Heart right ventricle (tissue), 16 donors: ENCODE results near the gene PRRT1B. TPM values are rescaled to one million over a fixed set of nuclear protein-coding genes. Genes with fewer than 3 reads are reported as not detected.

Experiments
- ATAC-seq, 8 donors: fragments of 200-7000 bp; cut with Tn5 transposase; one replicate each; pipeline ENCODE4 v1.9.1; 2020; ENCODE audit warnings: mild to moderate bottlenecking in 8 of 8, moderate library complexity in 8 of 8, moderate number of reproducible peaks in 1 of 8
- DNase-seq, 2 donors: peaks; one replicate each; pipeline ENCODE4 v3.0.0-alpha.2; 2020
- H3K27ac ChIP-seq, 10 donors: fragments of 200-600 bp; sonication (generic) in 2 of 10; one replicate each; pipeline versions ENCODE4 v1.5.0 to v1.8.0; 2020 to 2022; ENCODE audit warnings: mild to moderate bottlenecking in 3 of 10
- H3K27me3 ChIP-seq, 7 donors: fragments of 200-600 bp; one replicate each; pipeline ENCODE4 v1.8.0; 2021 to 2022; ENCODE audit warnings: mild to moderate bottlenecking in 2 of 7
- H3K36me3 ChIP-seq, 9 donors: fragments of 200-600 bp; sonication (generic) in 1 of 9; one replicate each; pipeline versions ENCODE4 v1.5.0 to v1.8.0; 2020 to 2022; ENCODE audit warnings: mild to moderate bottlenecking in 2 of 9
- H3K4me1 ChIP-seq, 9 donors: fragments of 200-600 bp; sonication (generic) in 1 of 9; one replicate each; pipeline versions ENCODE4 v1.5.0 to v1.8.0; 2020 to 2022; ENCODE audit warnings: mild to moderate bottlenecking in 4 of 9
- H3K4me3 ChIP-seq, 10 donors: fragments of 200-600 bp; sonication (generic) in 2 of 10; one replicate each; pipeline versions ENCODE4 v1.5.0 to v1.8.0; 2020 to 2022; ENCODE audit warnings: mild to moderate bottlenecking in 7 of 10, moderate library complexity in 2 of 10
- H3K9me3 ChIP-seq, 11 donors: fragments of 200-600 bp in 10 of 11; sonication (generic) in 2 of 11; one replicate each; pipeline versions ENCODE4 v1.5.0 to v1.8.0; 2013 to 2022; ENCODE audit warnings: mild to moderate bottlenecking in 2 of 11, control low read depth in 1 of 11, moderate library complexity in 1 of 11
- CTCF ChIP-seq, 9 donors: fragments of 200-600 bp; sonication (generic) in 2 of 9; IDR thresholded peaks; one replicate each; pipeline versions ENCODE4 v1.5.0 to v1.8.0; 2021 to 2022; ENCODE audit warnings: antibody characterized with exemption in 9 of 9, mild to moderate bottlenecking in 5 of 9, moderate library complexity in 1 of 9
- WGBS, 2 donors: extraction: QIAGEN DNeasy Blood & Tissue Kit; methylation state at CpG; one replicate each; pipeline ENCODE4 v1.1.7; 2013; ENCODE audit warnings: inconsistent platforms in 1 of 2; 5-methylcytosine and 5-hydroxymethylcytosine counted together
- intact Hi-C, 10 donors: fragments of 100-400 bp; cut with DNase I; formaldehyde crosslinking; loops; one replicate each; pipeline versions ENCODE4 v1.11.1 to v1.14.2; 2022
- polyA plus RNA-seq, 2 donors: library from polyadenylated mRNA; stranded (reverse); fragments of 200-250 nt; gene quantifications; one replicate each; pipeline ENCODE4 v1.2.3, GENCODE V29; 2013
- total RNA-seq, 10 donors: library from RNA; stranded (reverse); fragmentation: NEBNext Ultra II Directional in 3 of 10; extraction: Animal tissue kit (Norgen Biotek cat#: 25700) in 3 of 10; gene quantifications; one replicate each; pipeline versions ENCODE4 v1.2.1 to v1.2.4, GENCODE V29; 2021 to 2023
- donor health status: Arrhythmogenic right ventricular cardiomyopathy.
- donor health status: ischemic (EF 13 %, LVEDD 7.1; RV severe dilation, severe dysfunction).
- donor health status: healthy with polysubstance abuse.
- donor health status: DM: no; HTN: yes; CAD: no.
- donor health status: DM: no; HTN: no; CAD: no.
- donor health status: ischemic (EF 25% LVEDD 6.9; RV normal size, moderate dysfunction).
- donor health status: ischemic (EF 25% LVEDD 5.7; RV mildly dilated, moderate dysfunction).
- donor health status: healthy.
- donor health status: DM: yes; HTN: yes; CAD: no.
- donor health status: Ischemic cardiomyopathy.
- donor health status: ischemic (EF 35%, LVEDD 5.7; RV mildly dilated, moderate dysfunction).
- donor health status: nonischemic (EF 11% LVEDD 7.7; RV severe dilation, severe dysfunction).
- donor health status: DM: yes; HTN: yes; CAD: no.
- donor health status: PGD.
- donor health status: ischemic (EF 29% LVEDD 5.4; RV normal size, mild dysfunction).
- donor health status: nonischemic (EF 23%, LVEDD 6.1; RV moderate dilation, normal function).

PRRT1B gene
- total and polyA plus RNA-seq, 12 donors: not detected

GRCh38 chr9:131597246-131597645 lies 51.9 kb downstream of the PRRT1B start:
- intact Hi-C loops: no loop called here
- peak overlapping the region in 1 of 10 donors; percentile 85 for H3K27ac ChIP-seq
- no peaks in the 10 kb centered on the region for H3K27me3 ChIP-seq
- peaks cover 3 to 100% (median 60%) of the 10 kb centered on the region in 9 donors for H3K36me3 ChIP-seq
- no peak overlapping the region for H3K4me3 ChIP-seq
- DNase-seq (no peak), ATAC-seq (no peak)
- peaks cover 0 to 49% (median 0%) of the 10 kb centered on the region in 9 donors for H3K4me1 ChIP-seq
- H3K9me3 ChIP-seq: no peaks in the 10 kb centered on the region
- no peak for TF ChIP-seq CTCF (IDR thresholded peaks at IDR 0.05)
- WGBS, 2 donors: 93 to 97% methylated on average over 7 of the region's 7 CpGs

- peak in 7 of 8 donors; percentile 3 to 64 (median 31) for ATAC-seq
- intact Hi-C loops: no loop called here
- peaks cover 3 to 100% (median 62%) of the 10 kb centered on the region in 9 donors for H3K36me3 ChIP-seq
These were observed 52.8 kb downstream of the PRRT1B start for GRCh38 chr9:131598121-131598520.

GRCh38 chr9:131601683-131602181 lies 56.4 kb downstream of the PRRT1B start:
- Histone ChIP-seq H3K36me3 (peaks cover 0 to 100% (median 50%) of the 10 kb centered on the region in 9 donors), H3K27me3 (no peaks in the 10 kb centered on the region), H3K27ac (no peak overlapping the region), H3K4me1 (peaks cover 8 to 38% (median 27%) of the 10 kb centered on the region in 9 donors), H3K9me3 (no peaks in the 10 kb centered on the region), H3K4me3 (no peak overlapping the region)
- 90 to 91% methylated on average over 14 of the region's 14 CpGs for WGBS, 2 donors
- intact Hi-C loops: no loop called here
- ATAC-seq (no peak), DNase-seq (no peak)
- TF ChIP-seq CTCF (IDR thresholded peaks at IDR 0.05): no peak

More at GRCh38 chr9:131598121-131598520, 52.8 kb downstream of the PRRT1B start:
- peak overlapping the region in 1 of 10 donors; percentile 85 for H3K27ac ChIP-seq
- 85 to 86% methylated on average over 17 of the region's 17 CpGs for WGBS, 2 donors
- DNase-seq: no peak
- H3K4me3 ChIP-seq: no peak overlapping the region
- no peak for TF ChIP-seq CTCF (IDR thresholded peaks at IDR 0.05)
- no peaks in the 10 kb centered on the region for H3K9me3 ChIP-seq
- H3K4me1 ChIP-seq: peaks cover 0 to 53% (median 0%) of the 10 kb centered on the region in 9 donors
- no peaks in the 10 kb centered on the region for H3K27me3 ChIP-seq

GRCh38 chr9:131603199-131603598 lies 57.9 kb downstream of the PRRT1B start:
- ATAC-seq (no peak), DNase-seq (no peak)
- Histone ChIP-seq H3K36me3 (peaks cover 0 to 98% (median 35%) of the 10 kb centered on the region in 9 donors), H3K27me3 (no peaks in the 10 kb centered on the region), H3K4me1 (peaks cover 18 to 50% (median 32%) of the 10 kb centered on the region in 9 donors), H3K9me3 (no peaks in the 10 kb centered on the region), H3K27ac (peak overlapping the region in 1 of 10 donors; percentile 32), H3K4me3 (no peak overlapping the region)
- WGBS, 2 donors: 91 to 92% methylated on average over 9 of the region's 9 CpGs
- no peak for TF ChIP-seq CTCF (IDR thresholded peaks at IDR 0.05)
- intact Hi-C loops: no loop called here
